Mammary epithelial cell (primary cell): Measurements from ENCODE around the gene MUC5B.

Source experiments
- EZH2 ChIP-seq: IDR thresholded peaks from 2 replicates; pipeline ENCODE4 v1.6.1; 2012; ENCODE audit warnings: low read length, inconsistent platforms, borderline replicate concordance
- TF ChIP-seq, protein P1 (sequence below), 2 donors: IDR thresholded peaks in 1 of 2; conservative IDR thresholded peaks in 1 of 2; 2 replicates each; pipeline ENCODE4 v1.5.1; 2011 to 2012; ENCODE audit warnings: inconsistent platforms in 2 of 2, low read length in 2 of 2, mild to moderate bottlenecking in 2 of 2, control low read depth in 1 of 2, low read depth in 1 of 2; ENCODE audit not compliant: insufficient read depth in 1 of 2; ENCODE audit errors: extremely low read depth in 1 of 2

DNA sequence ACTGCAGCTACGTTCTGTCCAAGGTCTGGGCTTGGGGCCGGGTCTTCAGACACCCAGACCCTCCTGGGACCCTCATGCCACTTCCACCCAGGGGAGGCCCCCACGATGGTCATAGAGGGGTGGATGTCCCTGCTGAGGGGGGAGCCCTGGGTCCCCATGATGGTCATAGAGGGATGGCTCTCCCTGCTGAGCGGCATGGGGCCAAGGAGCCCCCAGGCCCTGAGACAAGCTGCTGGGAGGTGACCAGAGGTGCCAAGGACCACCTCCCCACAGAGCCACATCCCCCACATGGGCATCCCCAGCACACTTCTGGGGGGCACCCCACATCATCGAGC is 7.2 kb downstream of the MUC5B start:
- TF ChIP-seq, protein P1, sequence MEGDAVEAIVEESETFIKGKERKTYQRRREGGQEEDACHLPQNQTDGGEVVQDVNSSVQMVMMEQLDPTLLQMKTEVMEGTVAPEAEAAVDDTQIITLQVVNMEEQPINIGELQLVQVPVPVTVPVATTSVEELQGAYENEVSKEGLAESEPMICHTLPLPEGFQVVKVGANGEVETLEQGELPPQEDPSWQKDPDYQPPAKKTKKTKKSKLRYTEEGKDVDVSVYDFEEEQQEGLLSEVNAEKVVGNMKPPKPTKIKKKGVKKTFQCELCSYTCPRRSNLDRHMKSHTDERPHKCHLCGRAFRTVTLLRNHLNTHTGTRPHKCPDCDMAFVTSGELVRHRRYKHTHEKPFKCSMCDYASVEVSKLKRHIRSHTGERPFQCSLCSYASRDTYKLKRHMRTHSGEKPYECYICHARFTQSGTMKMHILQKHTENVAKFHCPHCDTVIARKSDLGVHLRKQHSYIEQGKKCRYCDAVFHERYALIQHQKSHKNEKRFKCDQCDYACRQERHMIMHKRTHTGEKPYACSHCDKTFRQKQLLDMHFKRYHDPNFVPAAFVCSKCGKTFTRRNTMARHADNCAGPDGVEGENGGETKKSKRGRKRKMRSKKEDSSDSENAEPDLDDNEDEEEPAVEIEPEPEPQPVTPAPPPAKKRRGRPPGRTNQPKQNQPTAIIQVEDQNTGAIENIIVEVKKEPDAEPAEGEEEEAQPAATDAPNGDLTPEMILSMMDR (conservative IDR thresholded peaks at IDR 0.05 in 1 of 2, IDR thresholded peaks at IDR 0.05 in 1 of 2; ENCODE audit: extremely low read depth in 1 of 2, insufficient read depth in 1 of 2, low read depth in 1 of 2, low read length in 2 of 2), result no peak
- no peak for TF ChIP-seq EZH2
